BLaER1 (cell line): Measurements from ENCODE around the gene DAP3.

Source experiments
- H3K27ac ChIP-seq: shearing (Covaris generic); formaldehyde crosslinking; 2 replicates; pipeline ENCODE4 v1.8.1; 2022
- H3K27me3 ChIP-seq: shearing (Covaris generic); formaldehyde crosslinking; 2 replicates; pipeline ENCODE4 v1.8.1; 2022
- H3K36me3 ChIP-seq: shearing (Covaris generic); formaldehyde crosslinking; 2 replicates; pipeline ENCODE4 v1.8.1; 2022
- H3K4me1 ChIP-seq: shearing (Covaris generic); formaldehyde crosslinking; 2 replicates; pipeline ENCODE4 v1.8.1; 2022
- H3K4me2 ChIP-seq: shearing (Covaris generic); formaldehyde crosslinking; 2 replicates; pipeline ENCODE4 v1.8.1; 2022
- H3K4me3 ChIP-seq: shearing (Covaris generic); formaldehyde crosslinking; 2 replicates; pipeline ENCODE4 v1.8.1; 2022
- H3K9ac ChIP-seq: shearing (Covaris generic); formaldehyde crosslinking; 2 replicates; pipeline ENCODE4 v1.8.1; 2022
- H3K9me3 ChIP-seq: shearing (Covaris generic); formaldehyde crosslinking; 2 replicates; pipeline ENCODE4 v1.8.1; 2022
- H4K20me1 ChIP-seq: shearing (Covaris generic); formaldehyde crosslinking; 2 replicates; pipeline ENCODE4 v1.8.1; 2022
- Cebpa-rat ChIP-seq: shearing (Covaris generic); IDR thresholded peaks from 2 replicates; pipeline ENCODE4 v1.8.1; 2022

DAP3 gene

DNA sequence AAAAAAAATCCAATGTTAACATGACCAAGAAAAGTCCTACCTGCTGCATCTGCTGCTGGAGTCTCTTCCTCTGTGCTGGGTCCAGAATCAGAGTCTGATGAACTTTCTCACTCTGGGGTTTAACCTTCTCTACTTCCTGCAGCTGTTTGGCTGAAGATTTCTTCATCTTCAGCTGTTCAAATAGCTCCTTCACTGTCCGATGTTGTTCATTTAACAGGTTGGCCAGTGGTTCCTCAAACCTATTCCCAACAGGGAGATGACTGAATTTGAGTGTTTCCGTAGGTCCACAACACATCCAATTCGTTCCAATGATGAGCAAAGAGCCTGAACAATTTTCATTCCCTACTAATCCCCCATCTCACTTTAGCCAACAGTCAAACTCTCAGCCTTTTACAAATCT, 88.7 kb downstream of the DAP3 start:
- Histone ChIP-seq H3K27ac (no peak overlapping the region), H3K4me2 (no peak overlapping the region)
- TF ChIP-seq Cebpa-rat: no peak

More for the DNA sequence above, 88.7 kb downstream of the DAP3 start:
- Histone ChIP-seq H3K27me3 (no peaks in the 10 kb centered on the region), H3K36me3 (peaks cover 98% of the 10 kb centered on the region), H3K9me3 (no peaks in the 10 kb centered on the region), H3K4me1 (no peaks in the 10 kb centered on the region), H3K4me3 (no peak overlapping the region), H4K20me1 (0 out of 2 replicates have a peak, but pooled peaks cover under 1% of the 10 kb centered on the region), H3K9ac (no peak overlapping the region)
